SU-DHL-6 (cell line): Measurements from ENCODE around the gene GCH1.

Experiments
- H2AFZ ChIP-seq: fragments of 200-600 bp; sonication (generic); 2 replicates; pipeline ENCODE4 v1.6.1; 2014; ENCODE audit warnings: low read depth, mild to moderate bottlenecking, moderate library complexity, mixed read lengths, antibody characterized with exemption, low read length; ENCODE audit not compliant: severe bottlenecking
- H3F3A ChIP-seq: fragments of 200-600 bp; shearing (Covaris generic); 2 replicates; pipeline ENCODE4 v1.6.0; 2016; ENCODE audit warnings: antibody characterized with exemption, mild to moderate bottlenecking; ENCODE audit not compliant: insufficient read depth
- H3K27ac ChIP-seq: fragments of 200-600 bp; sonication (generic); 2 replicates; pipeline ENCODE4 v1.5.1; 2016; ENCODE audit warnings: low read depth, mild to moderate bottlenecking, low read length, moderate library complexity, mixed read lengths
- H3K27me3 ChIP-seq: fragments of 200-600 bp; sonication (generic), shearing (Covaris generic); 2 replicates; pipeline ENCODE4 v1.6.0; 2014; ENCODE audit warnings: mild to moderate bottlenecking, low read length
- H3K36me3 ChIP-seq: fragments of 200-600 bp; sonication (generic); 2 replicates; pipeline ENCODE4 v1.6.1; 2014; ENCODE audit warnings: mild to moderate bottlenecking, low read length, mixed read lengths
- H3K4me2 ChIP-seq: fragments of 300-600, 200-600 bp; shearing (Covaris generic), sonication (generic); 2 replicates; pipeline ENCODE4 v1.6.0; 2014; ENCODE audit warnings: low read length, low read depth, mild to moderate bottlenecking; ENCODE audit not compliant: poor library complexity, severe bottlenecking
- H3K4me3 ChIP-seq: fragments of 200-600 bp; sonication (generic); 2 replicates; pipeline ENCODE4 v1.5.1; 2014; ENCODE audit warnings: antibody characterized with exemption, low read length, mild to moderate bottlenecking, mixed read lengths; ENCODE audit not compliant: insufficient read depth, poor library complexity, severe bottlenecking
- H3K79me2 ChIP-seq: fragments of 200-600 bp; sonication (generic); 2 replicates; pipeline ENCODE4 v1.6.1; 2014; ENCODE audit warnings: mild to moderate bottlenecking, low read length, moderate library complexity; ENCODE audit not compliant: insufficient read depth
- H3K9ac ChIP-seq: fragments of 200-600 bp; sonication (generic); 2 replicates; pipeline ENCODE4 v1.7.0; 2014; ENCODE audit warnings: mild to moderate bottlenecking, low read length
- H3K9me2 ChIP-seq: fragments of 200-600 bp; sonication (generic); replicated peaks from 2 replicates; pipeline ENCODE4 v1.6.1; 2014; ENCODE audit warnings: low read length; ENCODE audit not compliant: insufficient read depth
- H3K9me3 ChIP-seq: fragments of 200-600 bp; sonication (generic); 2 replicates; pipeline ENCODE4 v1.6.1; 2014; ENCODE audit warnings: low read length, mixed read lengths; ENCODE audit not compliant: insufficient read depth
- H4K20me1 ChIP-seq: fragments of 200-600 bp; sonication (generic); 2 replicates; pipeline ENCODE4 v1.6.1; 2014; ENCODE audit warnings: low read depth, mild to moderate bottlenecking, antibody characterized with exemption, low read length, moderate library complexity, mixed read lengths
- CTCF ChIP-seq: fragments of 200-600 bp; sonication (generic); IDR thresholded peaks from one replicate; pipeline ENCODE4 v1.5.1; 2017; ENCODE audit warnings: antibody characterized with exemption, mild to moderate bottlenecking, low read length, moderate library complexity; ENCODE audit not compliant: insufficient read depth, poor library complexity, severe bottlenecking
- EZH2phosphoT487 ChIP-seq: fragments of 200-600 bp; sonication (generic), shearing (Covaris generic); conservative IDR thresholded peaks from 2 replicates; pipeline ENCODE4 v1.6.1; 2018; ENCODE audit warnings: mild to moderate bottlenecking, antibody characterized with exemption, low read length, moderate library complexity, mixed read lengths

Gene GCH1

GRCh38 chr14:54834727-54835126 lies 67.9 kb downstream of the GCH1 start:
- Histone ChIP-seq H4K20me1 (no peaks in the 10 kb centered on the region), H3K9me3 (no peaks in the 10 kb centered on the region), H3K9ac (no peak overlapping the region), H3K4me2 (no peak overlapping the region), H3K4me3 (no peak overlapping the region), H3F3A (no peaks in the 10 kb centered on the region), H3K79me2 (no peaks in the 10 kb centered on the region), H3K36me3 (no peaks in the 10 kb centered on the region), H3K27ac (no peak overlapping the region), H3K9me2 (no peaks in the 10 kb centered on the region), H3K27me3 (no peaks in the 10 kb centered on the region), H2AFZ (no peak overlapping the region)
- TF ChIP-seq EZH2phosphoT487: no peak
- TF ChIP-seq CTCF: no peak

DNA sequence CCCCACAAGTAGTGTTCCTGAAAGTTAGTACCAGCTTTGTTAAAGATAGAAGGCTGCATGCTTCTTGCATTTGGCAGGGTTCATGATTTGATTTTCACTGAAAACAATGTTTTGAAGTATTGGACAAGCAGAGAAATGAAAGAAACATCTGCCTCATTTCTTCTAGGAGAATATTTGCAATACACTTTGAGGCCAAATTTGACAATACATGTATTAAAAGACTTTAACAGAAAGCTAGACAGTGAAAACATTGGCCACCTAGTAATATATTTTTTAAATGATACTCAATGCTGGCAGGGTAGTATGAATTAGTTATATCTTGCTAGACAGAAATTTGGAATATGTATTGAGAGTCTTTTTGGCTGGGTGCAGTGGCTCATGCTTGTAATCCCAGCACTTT lies 68.5 kb downstream of the GCH1 start:
- no peak overlapping the region for H3K9ac ChIP-seq
- H3K9me3 ChIP-seq: no peaks in the 10 kb centered on the region
- TF ChIP-seq CTCF (no peak), EZH2phosphoT487 (no peak)
- H3K4me2 ChIP-seq: no peak overlapping the region
- H2AFZ ChIP-seq: no peak overlapping the region
- H3F3A ChIP-seq: no peaks in the 10 kb centered on the region
- no peaks in the 10 kb centered on the region for H3K9me2 ChIP-seq
- H3K4me3 ChIP-seq: no peak overlapping the region
- no peak overlapping the region for H3K27ac ChIP-seq
- H3K79me2 ChIP-seq: no peaks in the 10 kb centered on the region
- H4K20me1 ChIP-seq: no peaks in the 10 kb centered on the region
- H3K36me3 ChIP-seq: no peaks in the 10 kb centered on the region
- no peaks in the 10 kb centered on the region for H3K27me3 ChIP-seq

- no peak overlapping the region for H3K9ac ChIP-seq
- H3K9me3 ChIP-seq: no peaks in the 10 kb centered on the region
- no peak overlapping the region for H3K4me2 ChIP-seq
- no peaks in the 10 kb centered on the region for H3K36me3 ChIP-seq
- H3K4me3 ChIP-seq: no peak overlapping the region
- no peaks in the 10 kb centered on the region for H3K79me2 ChIP-seq
- no peak for TF ChIP-seq CTCF
- TF ChIP-seq EZH2phosphoT487: no peak
- H3K27me3 ChIP-seq: no peaks in the 10 kb centered on the region
- no peak overlapping the region for H2AFZ ChIP-seq
- no peaks in the 10 kb centered on the region for H4K20me1 ChIP-seq
- H3K27ac ChIP-seq: no peak overlapping the region
- H3F3A ChIP-seq: no peaks in the 10 kb centered on the region
- H3K9me2 ChIP-seq: no peaks in the 10 kb centered on the region
Observed at GRCh38 chr14:54830650-54831049, 72.0 kb downstream of the GCH1 start.
